Activated naive CD4-positive, alpha-beta T cell treated with anti-CD3 and anti-CD28 coated beads, Interleukin-2, amount 10 ng/mL, durations not matched to agents 7 days and 5 days (primary cell): ENCODE data around the gene SAMD4B.

ENCODE experiments used
- CTCF ChIA-PET: fragments of 350-600 bp; sonication (Branson Sonifier 250); formaldehyde crosslinking; loops from one replicate; lab custom pipeline; 2021; ENCODE audit warnings: antibody characterized with exemption; lab: Charles Lee
- DNase-seq: peaks from one replicate; pipeline ENCODE4 v3.0.0-alpha.2; 2020
- H3K27ac Mint-ChIP-seq: one replicate; pipeline ENCODE4 v1.8.0; 2021; ENCODE audit warnings: mild to moderate bottlenecking, moderate library complexity, mixed read lengths
- H3K27me3 Mint-ChIP-seq: one replicate; pipeline ENCODE4 v1.8.0; 2021; ENCODE audit warnings: mild to moderate bottlenecking, mixed read lengths
- H3K36me3 Mint-ChIP-seq: one replicate; pipeline ENCODE4 v1.8.0; 2021; ENCODE audit warnings: mixed read lengths
- H3K4me1 Mint-ChIP-seq: one replicate; pipeline ENCODE4 v1.8.0; 2021; ENCODE audit warnings: mixed read lengths
- H3K4me3 Mint-ChIP-seq: one replicate; pipeline ENCODE4 v1.8.0; 2021; ENCODE audit warnings: mild to moderate bottlenecking, moderate library complexity, mixed read lengths
- H3K9me3 Mint-ChIP-seq: one replicate; pipeline ENCODE4 v1.8.0; 2021; ENCODE audit warnings: mixed read lengths

The SAMD4B gene

DNA sequence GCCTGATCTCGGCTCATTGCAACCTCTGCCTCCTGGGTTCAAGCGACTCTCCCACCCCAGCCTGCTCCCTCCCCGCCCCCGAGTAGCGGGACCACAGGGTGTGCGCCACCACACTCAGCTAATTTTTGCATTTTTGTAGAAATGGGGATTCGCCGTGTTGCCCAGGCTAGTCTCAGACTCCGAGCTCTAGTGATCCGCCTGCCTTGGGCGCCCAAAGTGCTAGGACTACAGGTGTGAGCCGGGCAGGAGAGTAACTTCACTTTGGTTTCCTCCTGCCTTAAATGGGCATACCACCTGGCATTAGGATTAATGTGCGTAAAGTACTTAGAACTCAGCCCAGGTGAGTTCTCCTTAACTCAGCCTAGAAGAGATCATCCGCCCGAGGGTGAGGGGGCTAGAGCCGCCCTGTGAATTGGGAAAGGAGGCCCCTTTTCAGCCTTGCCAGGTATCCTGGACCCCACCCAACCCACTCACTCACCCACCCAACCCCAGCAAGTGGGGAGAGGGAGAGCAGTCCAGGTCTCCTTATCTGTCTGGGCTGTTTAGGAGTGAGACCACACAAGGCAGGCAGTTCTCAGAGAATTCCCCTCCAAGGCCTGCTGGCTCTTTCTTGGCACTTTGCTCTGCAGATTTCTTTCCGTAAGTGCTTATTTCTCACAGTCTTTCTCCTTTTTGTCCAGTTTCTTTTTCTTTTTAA is 63.2 kb downstream of the SAMD4B start:
- Mint-ChIP-seq H3K4me1 (peaks cover 52% of the 10 kb centered on the region), H3K27ac (peak overlapping the region; percentile 89), H3K27me3 (peaks cover 6% of the 10 kb centered on the region), H3K4me3 (peak overlapping the region; percentile 78), H3K9me3 (no peaks in the 10 kb centered on the region), H3K36me3 (peaks cover 25% of the 10 kb centered on the region)
- CTCF ChIA-PET = no interaction called here
- DNase-seq = no peak

DNA sequence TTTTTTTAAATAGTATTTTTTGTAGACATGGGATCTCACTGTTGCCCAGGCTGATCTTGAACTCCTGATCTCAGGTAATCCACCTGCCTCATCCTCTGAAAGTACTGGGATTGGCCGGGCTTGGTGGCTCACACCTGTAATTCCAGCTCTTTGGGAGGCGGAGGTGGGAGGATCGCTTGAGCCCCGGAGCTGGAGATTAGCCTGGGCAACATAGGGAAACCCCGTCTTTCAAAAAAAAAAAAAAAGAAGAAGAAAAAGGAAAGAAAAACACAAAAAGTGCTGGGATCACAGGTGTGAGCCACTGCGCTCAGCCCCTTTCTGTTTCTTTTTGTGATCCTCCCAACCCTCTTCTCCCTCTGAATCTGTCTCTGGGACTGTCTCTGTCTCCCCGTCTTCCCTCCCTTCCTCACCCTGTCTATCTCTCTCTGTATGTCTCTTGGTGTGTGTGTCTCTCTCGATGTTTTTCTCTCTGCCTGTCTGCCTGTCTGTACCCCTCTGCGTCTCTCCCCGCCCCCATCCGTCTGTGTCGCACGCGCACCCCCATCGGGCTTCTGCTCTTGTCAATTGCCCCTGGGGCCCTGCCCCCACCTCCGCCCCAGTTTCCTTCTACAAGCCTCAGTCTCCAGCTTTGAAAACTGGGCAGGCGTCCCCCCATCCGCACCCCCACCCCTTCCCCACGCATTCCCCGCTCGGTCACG is 63.9 kb downstream of the SAMD4B start:
- CTCF ChIA-PET = interaction anchor here (3.8 kb wide), 1 partner anchor 8 kb away, joined by 32 read pairs; no protein-coding TSS in a partner anchor
- peak; percentile 91 for DNase-seq

DNA sequence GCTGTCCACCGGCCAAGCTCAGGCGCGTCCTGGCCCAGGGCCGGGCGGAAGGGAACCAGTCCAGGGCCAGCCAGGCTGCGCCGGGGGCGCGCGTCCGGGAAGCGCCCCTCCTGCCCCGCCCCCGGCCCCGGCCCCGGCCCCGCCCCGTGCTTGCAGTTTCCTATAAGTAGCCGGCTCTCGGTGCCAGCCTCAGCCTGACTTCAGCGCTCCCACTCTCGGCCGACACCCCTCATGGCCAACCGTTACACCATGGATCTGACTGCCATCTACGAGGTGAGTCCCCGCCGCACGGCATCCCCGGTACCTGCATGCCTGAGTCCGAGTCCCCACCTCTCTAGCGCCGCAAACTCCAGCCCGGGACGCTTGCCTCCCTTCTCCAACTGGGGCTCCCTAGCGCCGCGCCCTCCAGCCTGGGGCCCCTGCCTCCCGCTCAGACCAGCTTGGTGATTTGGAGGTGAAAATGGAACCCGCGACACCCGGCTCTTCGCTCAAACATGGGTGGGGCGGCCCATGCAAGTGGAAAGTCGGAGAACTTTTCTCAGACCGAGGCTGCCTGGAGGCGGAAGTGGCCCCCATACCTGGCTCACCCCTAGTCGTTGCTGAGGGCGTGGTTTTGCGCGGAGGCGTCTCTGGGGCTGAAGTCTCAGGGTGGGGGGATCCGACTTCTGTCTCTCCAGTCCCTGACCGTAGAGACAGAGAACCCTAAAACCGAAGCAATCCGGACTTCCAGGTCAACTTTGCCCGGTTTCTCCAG is 64.6 kb downstream of the SAMD4B start, which contains the start of gene ZFP36:
TSS of gene ZFP36 (plus strand) at position 192 of the 754 bp plus-strand sequence. CDS start at position 250, 58 bp downstream.
- Mint-ChIP-seq H3K36me3 (peaks cover 34% of the 10 kb centered on the region), H3K27me3 (peaks cover 6% of the 10 kb centered on the region), H3K4me3 (peak within 1 kb of the TSS; percentile 78), H3K9me3 (no peaks in the 10 kb centered on the region), H3K27ac (peak within 1 kb of the TSS; percentile 98), H3K4me1 (peaks cover 53% of the 10 kb centered on the region)
- CTCF ChIA-PET = interaction anchor here (3.8 kb wide), 1 partner anchor 9 kb away, joined by 32 read pairs; no protein-coding TSS in a partner anchor
- peak; percentile 91 for DNase-seq

More for the DNA sequence above, 63.9 kb downstream of the SAMD4B start:
- Mint-ChIP-seq H3K4me3 (peak overlapping the region; percentile 78), H3K9me3 (no peaks in the 10 kb centered on the region), H3K4me1 (peaks cover 53% of the 10 kb centered on the region), H3K27me3 (peaks cover 6% of the 10 kb centered on the region), H3K36me3 (peaks cover 31% of the 10 kb centered on the region), H3K27ac (peak overlapping the region; percentile 89)

DNA sequence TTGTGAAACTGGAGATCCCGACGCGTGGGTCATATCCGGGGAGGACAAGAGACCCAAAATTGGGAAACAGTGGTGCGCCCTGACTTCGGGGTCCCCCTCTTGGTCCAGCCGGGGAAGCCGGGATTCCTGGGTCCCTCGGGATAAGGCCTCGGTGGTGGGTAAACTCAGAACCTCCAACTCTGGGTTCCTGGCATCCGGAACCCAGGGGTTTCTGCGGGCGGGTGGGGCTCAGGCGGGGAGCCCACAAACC is 65.1 kb downstream of the SAMD4B start:
- peaks cover 10% of the 10 kb centered on the region for H3K27me3 Mint-ChIP-seq
- H3K4me3 Mint-ChIP-seq = peak overlapping the region; percentile 78
- H3K9me3 Mint-ChIP-seq = no peaks in the 10 kb centered on the region
- peak overlapping the region; percentile 98 for H3K27ac Mint-ChIP-seq
- H3K36me3 Mint-ChIP-seq = peaks cover 37% of the 10 kb centered on the region
- no peak for DNase-seq
- peaks cover 53% of the 10 kb centered on the region for H3K4me1 Mint-ChIP-seq
- CTCF ChIA-PET = interaction anchor here (3.8 kb wide), 1 partner anchor 9 kb away, joined by 32 read pairs; no protein-coding TSS in a partner anchor

DNA sequence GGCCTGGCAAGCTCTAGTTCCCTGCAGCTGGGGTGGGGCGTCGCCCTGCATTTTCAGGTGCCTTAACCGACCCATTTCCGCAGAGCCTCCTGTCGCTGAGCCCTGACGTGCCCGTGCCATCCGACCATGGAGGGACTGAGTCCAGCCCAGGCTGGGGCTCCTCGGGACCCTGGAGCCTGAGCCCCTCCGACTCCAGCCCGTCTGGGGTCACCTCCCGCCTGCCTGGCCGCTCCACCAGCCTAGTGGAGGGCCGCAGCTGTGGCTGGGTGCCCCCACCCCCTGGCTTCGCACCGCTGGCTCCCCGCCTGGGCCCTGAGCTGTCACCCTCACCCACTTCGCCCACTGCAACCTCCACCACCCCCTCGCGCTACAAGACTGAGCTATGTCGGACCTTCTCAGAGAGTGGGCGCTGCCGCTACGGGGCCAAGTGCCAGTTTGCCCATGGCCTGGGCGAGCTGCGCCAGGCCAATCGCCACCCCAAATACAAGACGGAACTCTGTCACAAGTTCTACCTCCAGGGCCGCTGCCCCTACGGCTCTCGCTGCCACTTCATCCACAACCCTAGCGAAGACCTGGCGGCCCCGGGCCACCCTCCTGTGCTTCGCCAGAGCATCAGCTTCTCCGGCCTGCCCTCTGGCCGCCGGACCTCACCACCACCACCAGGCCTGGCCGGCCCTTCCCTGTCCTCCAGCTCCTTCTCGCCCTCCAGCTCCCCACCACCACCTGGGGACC is 65.6 kb downstream of the SAMD4B start:
- H3K4me3 Mint-ChIP-seq = peak overlapping the region; percentile 78
- H3K27me3 Mint-ChIP-seq = peaks cover 10% of the 10 kb centered on the region
- peak overlapping the region; percentile 98 for H3K27ac Mint-ChIP-seq
- DNase-seq = peak; percentile 90
- peaks cover 37% of the 10 kb centered on the region for H3K36me3 Mint-ChIP-seq
- CTCF ChIA-PET = interaction anchor here (3.8 kb wide), 1 partner anchor 10 kb away, joined by 32 read pairs; no protein-coding TSS in a partner anchor
- H3K9me3 Mint-ChIP-seq = no peaks in the 10 kb centered on the region
- peaks cover 48% of the 10 kb centered on the region for H3K4me1 Mint-ChIP-seq

DNA sequence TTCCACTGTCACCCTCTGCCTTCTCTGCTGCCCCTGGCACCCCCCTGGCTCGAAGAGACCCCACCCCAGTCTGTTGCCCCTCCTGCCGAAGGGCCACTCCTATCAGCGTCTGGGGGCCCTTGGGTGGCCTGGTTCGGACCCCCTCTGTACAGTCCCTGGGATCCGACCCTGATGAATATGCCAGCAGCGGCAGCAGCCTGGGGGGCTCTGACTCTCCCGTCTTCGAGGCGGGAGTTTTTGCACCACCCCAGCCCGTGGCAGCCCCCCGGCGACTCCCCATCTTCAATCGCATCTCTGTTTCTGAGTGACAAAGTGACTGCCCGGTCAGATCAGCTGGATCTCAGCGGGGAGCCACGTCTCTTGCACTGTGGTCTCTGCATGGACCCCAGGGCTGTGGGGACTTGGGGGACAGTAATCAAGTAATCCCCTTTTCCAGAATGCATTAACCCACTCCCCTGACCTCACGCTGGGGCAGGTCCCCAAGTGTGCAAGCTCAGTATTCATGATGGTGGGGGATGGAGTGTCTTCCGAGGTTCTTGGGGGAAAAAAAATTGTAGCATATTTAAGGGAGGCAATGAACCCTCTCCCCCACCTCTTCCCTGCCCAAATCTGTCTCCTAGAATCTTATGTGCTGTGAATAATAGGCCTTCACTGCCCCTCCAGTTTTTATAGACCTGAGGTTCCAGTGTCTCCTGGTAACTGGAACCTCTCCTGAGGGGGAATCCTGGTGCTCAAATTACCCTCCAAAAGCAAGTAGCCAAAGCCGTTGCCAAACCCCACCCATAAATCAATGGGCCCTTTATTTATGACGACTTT is 66.4 kb downstream of the SAMD4B start:
- DNase-seq = peak; percentile 40
- CTCF ChIA-PET = interaction anchor here (3.8 kb wide), 1 partner anchor 11 kb away, joined by 32 read pairs; no protein-coding TSS in a partner anchor
- Mint-ChIP-seq H3K36me3 (peaks cover 37% of the 10 kb centered on the region), H3K27ac (peak overlapping the region; percentile 98), H3K4me3 (peak overlapping the region; percentile 78), H3K27me3 (peaks cover 10% of the 10 kb centered on the region), H3K4me1 (peaks cover 47% of the 10 kb centered on the region), H3K9me3 (no peaks in the 10 kb centered on the region)

DNA sequence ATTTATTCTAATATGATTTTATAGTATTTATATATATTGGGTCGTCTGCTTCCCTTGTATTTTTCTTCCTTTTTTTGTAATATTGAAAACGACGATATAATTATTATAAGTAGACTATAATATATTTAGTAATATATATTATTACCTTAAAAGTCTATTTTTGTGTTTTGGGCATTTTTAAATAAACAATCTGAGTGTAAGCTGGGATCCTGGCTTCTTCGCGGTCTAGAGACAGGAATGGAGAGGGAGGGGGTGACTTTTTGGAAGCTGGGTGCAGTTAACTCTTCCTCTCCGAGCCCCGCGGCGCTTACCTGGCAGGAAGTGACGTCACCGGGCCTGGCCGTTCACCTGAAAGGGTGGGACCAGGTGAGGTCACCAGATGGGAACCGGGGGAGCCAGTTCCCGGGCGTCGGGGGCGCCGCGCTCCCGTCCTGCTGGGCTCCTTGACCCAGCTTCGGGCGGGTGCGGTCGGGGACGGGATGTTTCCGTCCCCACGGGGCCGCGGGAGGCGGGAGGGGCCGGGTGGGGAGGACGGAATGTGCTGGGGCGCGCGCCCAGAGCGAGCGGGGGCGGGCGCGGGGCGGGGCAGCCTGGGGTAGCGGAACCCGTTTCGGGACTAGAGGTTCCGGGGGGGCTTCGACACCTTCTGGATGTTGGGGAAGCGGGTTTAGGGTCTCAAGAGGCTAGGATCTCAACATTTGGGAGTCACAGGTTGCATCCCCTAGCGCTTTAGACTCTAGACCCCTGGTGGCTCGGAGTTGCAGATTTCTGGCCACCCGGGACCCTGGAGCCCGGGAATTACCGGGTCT is 67.2 kb downstream of the SAMD4B start:
- Mint-ChIP-seq H3K9me3 (no peaks in the 10 kb centered on the region), H3K27me3 (peaks cover 10% of the 10 kb centered on the region), H3K27ac (peak overlapping the region; percentile 98), H3K4me1 (peaks cover 47% of the 10 kb centered on the region), H3K36me3 (peaks cover 45% of the 10 kb centered on the region), H3K4me3 (peak overlapping the region; percentile 90)
- DNase-seq = peak; percentile 89
- CTCF ChIA-PET = interaction anchor here (3.8 kb wide), 1 partner anchor 12 kb away, joined by 32 read pairs; no protein-coding TSS in a partner anchor

DNA sequence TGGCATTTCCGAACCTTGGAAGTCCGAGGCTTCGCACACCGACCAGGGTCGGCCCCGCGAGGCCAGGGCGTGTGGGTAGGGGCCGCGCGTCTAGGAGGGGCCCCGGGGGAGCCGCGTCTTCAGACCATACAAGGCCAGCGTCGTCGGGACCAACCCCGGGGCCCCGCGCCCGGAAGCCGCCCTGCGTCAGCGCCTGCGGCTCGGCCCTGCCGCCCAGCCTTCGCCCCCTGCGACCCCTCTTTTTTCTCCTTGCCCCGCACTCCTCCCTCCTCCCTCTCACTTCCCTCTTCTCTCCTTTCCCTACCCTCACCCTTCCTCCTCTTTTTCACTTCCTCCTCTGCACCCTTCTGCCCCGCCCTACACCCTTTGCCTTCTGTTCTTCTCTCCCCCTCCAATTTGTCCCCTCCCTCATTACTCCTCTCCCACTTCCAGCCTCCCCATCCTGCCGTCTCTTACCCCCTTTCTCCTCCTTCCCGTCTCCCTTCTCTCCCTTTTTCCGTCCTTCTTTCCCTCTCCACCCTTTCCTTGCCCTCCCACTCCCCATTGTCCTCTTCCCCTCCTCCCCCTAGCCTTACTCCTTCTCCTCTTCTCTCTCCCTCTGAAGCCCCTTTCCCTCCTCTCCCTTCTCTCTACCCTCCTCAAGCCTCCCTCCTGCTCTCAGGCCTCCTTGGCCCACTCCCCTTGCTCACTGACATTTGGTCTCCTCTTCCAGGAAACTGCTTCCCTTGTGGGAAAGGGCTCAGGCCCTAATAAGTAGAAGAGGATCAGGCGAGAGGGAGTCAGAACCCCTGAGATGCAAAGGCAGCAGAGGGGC is 68.0 kb downstream of the SAMD4B start:
- Mint-ChIP-seq H3K9me3 (no peaks in the 10 kb centered on the region), H3K36me3 (peaks cover 48% of the 10 kb centered on the region), H3K4me3 (peak overlapping the region; percentile 90), H3K27ac (peak overlapping the region; percentile 92), H3K27me3 (peaks cover 10% of the 10 kb centered on the region), H3K4me1 (peaks cover 42% of the 10 kb centered on the region)
- peak; percentile 80 for DNase-seq
- CTCF ChIA-PET = no interaction called here

DNA sequence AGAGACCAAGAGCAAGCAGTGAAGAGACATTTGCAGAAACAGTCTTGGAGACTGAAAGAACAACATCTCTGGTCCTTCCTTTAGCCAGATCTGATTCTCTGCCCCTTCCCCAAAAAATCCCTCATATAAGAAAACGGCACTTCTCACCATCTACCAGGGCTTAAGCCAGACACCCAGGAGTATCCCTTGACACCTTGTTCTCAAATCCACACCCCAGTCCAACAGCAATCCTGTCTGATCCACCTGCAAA is 68.5 kb downstream of the SAMD4B start:
- Mint-ChIP-seq H3K27ac (peak overlapping the region; percentile 92), H3K36me3 (peaks cover 48% of the 10 kb centered on the region), H3K27me3 (peaks cover 10% of the 10 kb centered on the region), H3K4me3 (peak overlapping the region; percentile 90), H3K4me1 (peaks cover 40% of the 10 kb centered on the region), H3K9me3 (no peaks in the 10 kb centered on the region)
- CTCF ChIA-PET = interaction anchor here (1.4 to 2.3 kb wide), 5 partner anchors 9 to 68 kb away, joined by 4 to 96 read pairs (median 17); partner anchors contain the start of genes MED29, PAF1, RPS16 and SAMD4B
- no peak for DNase-seq

DNA sequence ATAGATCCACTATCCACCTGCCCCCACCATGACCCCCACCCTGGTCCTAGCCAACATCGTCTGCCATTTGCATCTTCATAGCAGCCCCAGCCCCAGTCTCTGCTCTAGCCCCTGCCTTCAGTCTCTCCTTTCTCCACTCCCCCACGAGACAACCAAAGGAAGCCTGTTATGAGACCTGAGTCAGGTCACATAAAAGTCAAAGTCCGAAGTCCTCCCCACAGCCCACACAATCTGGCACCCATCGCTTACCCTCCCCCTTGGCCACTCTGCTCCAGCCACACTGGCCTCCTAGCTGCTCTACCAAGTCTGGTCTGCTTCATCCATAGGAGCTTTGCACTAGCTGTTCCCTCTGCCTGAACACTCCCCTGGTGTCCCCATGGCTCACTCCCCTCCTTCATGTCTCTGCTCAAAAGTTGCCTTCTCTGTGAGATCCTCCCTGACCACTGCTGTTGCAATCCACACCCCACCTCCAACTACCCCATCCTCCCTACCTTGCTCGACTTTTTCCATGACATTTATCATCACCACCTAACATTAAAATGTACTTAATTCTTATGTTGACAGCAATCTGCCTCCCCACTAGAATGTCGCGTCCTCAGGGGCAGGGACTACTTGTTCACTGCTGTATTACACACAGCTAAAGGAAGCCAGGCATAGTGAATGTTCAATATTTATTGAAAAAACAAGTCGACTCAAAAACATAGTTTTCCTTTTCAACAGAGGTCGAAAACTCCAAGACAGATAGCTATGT is 69.0 kb downstream of the SAMD4B start:
- Mint-ChIP-seq H3K36me3 (peaks cover 48% of the 10 kb centered on the region), H3K9me3 (no peaks in the 10 kb centered on the region), H3K27me3 (peaks cover 10% of the 10 kb centered on the region), H3K4me3 (peak overlapping the region; percentile 90), H3K4me1 (peaks cover 38% of the 10 kb centered on the region), H3K27ac (peak overlapping the region; percentile 92)
- DNase-seq = peak; percentile 45
- CTCF ChIA-PET = interaction anchor here (0.7 to 2.3 kb wide), 12 partner anchors 9 to 286 kb away, joined by 3 to 96 read pairs (median 4); partner anchors contain the start of genes MED29, PAF1, RPS16 and SAMD4B

DNA sequence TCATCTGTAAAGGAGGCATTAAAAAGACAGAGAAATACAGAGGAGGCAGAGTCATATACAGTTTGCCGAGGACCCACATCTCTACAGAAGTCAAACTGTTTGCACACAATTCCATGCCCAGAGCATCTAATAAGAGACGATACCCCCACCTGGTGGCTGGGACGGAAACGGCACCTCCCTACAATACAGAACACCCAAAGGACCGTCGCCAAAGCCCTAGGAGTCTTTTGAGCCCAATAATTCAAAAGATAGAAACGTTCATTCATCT is 69.5 kb downstream of the SAMD4B start:
- Mint-ChIP-seq H3K4me3 (peak overlapping the region; percentile 90), H3K36me3 (peaks cover 48% of the 10 kb centered on the region), H3K27ac (peak overlapping the region; percentile 92), H3K9me3 (no peaks in the 10 kb centered on the region), H3K4me1 (peaks cover 37% of the 10 kb centered on the region), H3K27me3 (peaks cover 10% of the 10 kb centered on the region)
- peak; percentile 94 for DNase-seq
- CTCF ChIA-PET = interaction anchor here (0.7 to 2.3 kb wide), 12 partner anchors 10 to 287 kb away, joined by 3 to 96 read pairs (median 4); partner anchors contain the start of genes MED29, PAF1, RPS16 and SAMD4B
